GM10847 (cell line): Measurements from ENCODE around the gene RMND5A.

Experiments used
- POLR2A ChIP-seq: IDR thresholded peaks from 2 replicates; pipeline ENCODE4 v1.6.1; 2011; ENCODE audit not compliant: insufficient read length; ENCODE audit errors: extremely low read depth

The RMND5A gene

GRCh38 chr2:86768189-86768949, 48.3 kb downstream of the RMND5A start:
- no peak for TF ChIP-seq POLR2A

DNA sequence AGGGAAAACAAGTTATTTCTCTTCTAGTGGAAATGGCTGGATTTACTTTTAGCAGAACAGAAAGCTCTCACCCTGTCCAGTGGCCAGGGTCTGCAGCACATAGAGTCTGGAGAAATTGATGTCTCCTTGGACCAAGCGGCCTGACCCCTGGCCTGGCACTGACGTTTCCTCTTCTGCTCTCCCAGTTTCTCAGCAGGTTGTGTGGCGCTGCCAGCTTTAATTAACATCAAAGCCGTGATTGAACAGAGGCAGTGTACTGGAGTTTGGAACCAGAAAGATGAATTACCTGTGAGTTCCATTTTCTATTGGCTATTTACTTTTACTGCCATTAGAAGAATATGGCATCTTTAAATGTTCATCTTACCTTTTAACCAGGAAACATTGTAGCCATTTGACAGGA, 49.7 kb downstream of the RMND5A start:
- no peak for TF ChIP-seq POLR2A

- TF ChIP-seq POLR2A, result no peak
Measured at GRCh38 chr2:86770816-86771301, 50.8 kb downstream of the RMND5A start.

GRCh38 chr2:86772611-86773010, 52.5 kb downstream of the RMND5A start:
- no peak for TF ChIP-seq POLR2A

- TF ChIP-seq POLR2A, result no peak
Measured at GRCh38 chr2:86774862-86775261, 54.8 kb downstream of the RMND5A start.

DNA sequence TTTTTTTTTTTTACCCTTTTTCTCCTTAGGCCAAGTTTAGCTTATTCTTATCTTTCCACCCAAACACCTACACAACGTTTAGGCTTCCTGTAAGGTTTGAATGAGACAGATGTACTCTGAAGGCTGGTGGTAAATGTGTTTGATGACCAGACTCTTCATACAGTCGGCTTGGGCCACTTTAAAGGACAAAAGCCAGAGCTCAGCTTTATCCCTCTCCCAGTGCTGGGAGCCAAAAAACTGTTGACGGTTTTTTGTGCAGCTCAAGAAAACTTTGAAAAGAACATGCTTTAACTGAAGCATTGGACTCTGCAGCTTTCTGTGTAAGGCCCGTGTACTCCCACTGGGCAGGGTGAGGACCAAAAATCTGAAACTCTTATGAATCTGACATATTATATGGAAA, 55.2 kb downstream of the RMND5A start:
- no peak for TF ChIP-seq POLR2A

DNA sequence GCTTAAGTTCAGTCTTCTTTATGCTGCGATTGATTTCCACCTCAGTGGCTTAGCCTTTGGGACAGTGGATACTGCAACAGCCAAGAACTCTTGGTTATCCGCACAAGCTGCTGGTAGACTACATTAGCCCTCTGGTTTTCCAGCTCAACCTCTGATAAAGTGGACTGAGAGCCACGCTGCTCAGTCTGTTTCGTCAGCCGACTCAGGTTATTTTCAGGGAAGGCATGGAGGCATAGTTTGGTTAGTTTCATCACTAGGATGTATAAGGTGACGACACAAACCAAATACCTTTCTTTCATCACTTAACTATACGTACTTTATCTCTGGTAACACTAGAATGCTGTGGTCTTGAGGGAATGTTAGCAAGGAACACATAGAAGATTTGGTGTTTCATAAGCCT, 56.4 kb downstream of the RMND5A start:
- TF ChIP-seq POLR2A, result no peak

GRCh38 chr2:86778957-86779356, 58.9 kb downstream of the RMND5A start:
- no peak for TF ChIP-seq POLR2A

- no peak for TF ChIP-seq POLR2A
Measured at GRCh38 chr2:86779971-86780370, 59.9 kb downstream of the RMND5A start.

DNA sequence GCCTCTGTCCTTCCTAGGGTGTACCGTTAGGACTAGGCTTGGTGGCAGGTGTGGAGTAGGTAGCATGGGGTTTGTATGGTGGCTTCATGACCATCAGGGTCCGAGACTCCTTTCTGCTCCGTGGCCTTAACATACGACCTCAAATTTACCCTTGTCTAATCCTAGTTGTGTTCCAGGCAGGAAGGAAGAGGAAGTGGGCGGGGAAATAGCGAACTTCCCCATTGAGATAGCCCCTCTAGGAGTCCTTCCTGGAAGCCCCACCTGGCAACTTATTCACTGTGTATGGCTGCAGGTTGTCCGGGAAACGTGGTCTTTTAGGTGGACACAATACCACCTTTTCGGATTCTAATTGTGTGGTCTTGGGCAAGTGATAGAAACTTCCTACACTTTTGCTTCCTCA, 61.3 kb downstream of the RMND5A start:
- TF ChIP-seq POLR2A, result no peak

GRCh38 chr2:86782748-86783147, 62.7 kb downstream of the RMND5A start:
- no peak for TF ChIP-seq POLR2A

- no peak for TF ChIP-seq POLR2A
Measured at GRCh38 chr2:86783615-86784339, 63.7 kb downstream of the RMND5A start.

DNA sequence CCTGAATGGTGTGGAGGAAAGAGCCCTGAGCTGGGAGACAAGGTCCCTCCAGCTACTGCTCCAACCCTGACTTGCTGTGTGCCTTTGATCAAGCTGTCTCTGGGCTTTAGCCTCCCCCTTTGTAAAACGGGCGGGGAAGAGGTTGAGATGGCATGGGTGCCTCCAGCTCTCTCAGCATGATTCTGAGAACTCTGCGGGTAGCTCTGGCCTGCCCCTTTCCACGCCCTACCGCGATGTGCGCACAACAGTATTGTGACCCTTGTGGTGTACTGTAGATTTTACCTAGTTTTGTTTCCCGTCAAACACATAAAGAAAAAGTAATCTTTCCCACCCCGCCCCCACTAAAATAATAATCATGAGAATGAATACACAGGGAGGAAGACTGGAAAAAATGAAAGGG, 65.4 kb downstream of the RMND5A start:
- no peak for TF ChIP-seq POLR2A

GRCh38 chr2:86786001-86786536, 66.0 kb downstream of the RMND5A start:
- no peak for TF ChIP-seq POLR2A

DNA sequence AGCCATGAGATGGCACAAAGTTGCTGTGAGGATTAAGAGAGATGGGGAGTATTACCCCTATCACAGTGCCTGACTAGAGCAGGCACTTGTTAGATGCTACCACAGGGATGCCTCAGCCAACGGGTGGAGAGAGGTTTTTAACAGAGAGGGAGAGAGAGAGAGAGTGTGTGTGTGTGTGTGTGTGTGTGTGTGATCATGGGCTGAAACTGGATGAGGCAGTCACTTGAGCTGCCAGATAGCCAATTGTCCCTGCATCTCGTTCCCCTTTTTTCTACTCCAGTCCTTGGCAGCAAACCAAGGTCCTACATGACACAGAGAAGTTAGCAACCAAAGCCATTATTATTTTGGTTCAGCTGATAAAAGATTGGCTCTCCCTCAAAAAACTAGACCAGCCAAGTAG, 67.6 kb downstream of the RMND5A start:
- TF ChIP-seq POLR2A, result no peak

GRCh38 chr2:86788165-86788564, 68.1 kb downstream of the RMND5A start:
- no peak for TF ChIP-seq POLR2A

DNA sequence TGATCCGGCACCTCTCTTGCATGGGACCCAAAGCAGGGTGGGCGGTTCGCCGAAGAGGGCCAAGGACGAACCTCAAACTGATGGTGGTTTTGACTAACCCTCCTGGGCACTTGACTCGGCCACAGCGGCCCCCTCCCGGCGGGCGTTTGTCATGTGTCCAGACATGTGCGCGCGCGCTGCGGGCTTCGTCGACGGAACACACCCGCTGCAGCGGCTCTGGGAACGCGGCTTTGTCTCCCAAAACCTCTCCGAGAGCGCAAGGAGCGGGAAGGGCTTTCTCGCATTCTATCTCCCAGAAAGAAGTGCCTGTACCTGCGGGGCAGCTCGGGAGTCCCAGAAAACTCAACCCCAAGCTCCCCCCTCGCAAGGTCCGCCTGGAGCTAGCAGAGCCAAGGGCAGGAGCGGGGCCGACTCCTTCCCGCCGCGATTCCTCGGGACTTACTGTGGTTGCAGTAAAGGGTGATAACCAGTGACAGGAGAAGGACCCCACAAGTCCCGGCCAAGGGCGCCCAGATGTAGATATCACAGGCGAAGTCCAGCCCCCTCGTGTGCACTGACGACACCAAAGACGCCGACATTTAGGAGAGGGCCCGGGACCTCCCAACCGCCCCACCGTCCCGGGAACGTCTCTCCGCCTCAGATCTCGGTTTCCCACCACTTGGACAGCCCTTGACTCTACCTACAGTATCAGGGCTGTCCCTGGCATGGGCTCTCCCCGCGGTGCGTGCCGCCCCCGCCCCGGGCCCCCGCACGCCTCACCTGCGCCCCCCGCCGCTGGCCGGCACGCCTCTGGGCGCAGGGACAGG, 69.0 kb downstream of the RMND5A start:
- TF ChIP-seq POLR2A, result no peak
